Ovary (tissue), 3 donors: ENCODE data around the gene NNT.

Source experiments
- EP300 ChIP-seq: sonication (generic); formaldehyde crosslinking; IDR thresholded peaks from one replicate; pipeline ENCODE4 v1.6.1; 2017; ENCODE audit warnings: antibody characterized with exemption
- POLR2A ChIP-seq: fragments of 450-650 bp; IDR thresholded peaks from one replicate; pipeline ENCODE4 v1.6.1; 2017; ENCODE audit warnings: antibody characterized with exemption, mild to moderate bottlenecking, moderate library complexity
- TF ChIP-seq, protein P1 (sequence below), 3 donors: fragments of 450-650 bp in 2 of 3; fragments of 200-600 bp in 1 of 3; IDR thresholded peaks; one replicate each; pipeline versions ENCODE4 v1.5.1 to v1.8.0; 2016 to 2022; ENCODE audit warnings: antibody characterized with exemption in 3 of 3, mild to moderate bottlenecking in 1 of 3
- donor health status: DM: no; HTN: no; CAD: no.

DNA sequence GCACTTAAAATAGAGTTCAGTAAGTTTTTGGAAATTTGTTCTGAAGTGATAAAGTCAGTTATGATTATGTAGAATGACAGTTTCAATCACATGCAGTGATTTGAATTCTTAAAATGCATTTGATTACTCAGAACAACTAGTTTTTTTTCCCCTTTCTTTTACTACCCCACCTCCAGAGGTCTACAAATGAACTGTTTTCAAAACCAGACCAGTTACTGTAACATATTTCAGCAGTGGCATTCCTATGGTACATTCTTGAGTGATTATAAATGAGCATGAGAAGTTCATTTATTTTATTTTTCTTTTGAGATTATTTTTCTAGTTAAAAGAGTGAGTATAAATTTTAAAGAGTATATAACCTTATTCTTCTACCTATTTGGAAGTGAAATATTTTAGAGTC, 71.6 kb downstream of the NNT start:
- TF ChIP-seq, protein P1, sequence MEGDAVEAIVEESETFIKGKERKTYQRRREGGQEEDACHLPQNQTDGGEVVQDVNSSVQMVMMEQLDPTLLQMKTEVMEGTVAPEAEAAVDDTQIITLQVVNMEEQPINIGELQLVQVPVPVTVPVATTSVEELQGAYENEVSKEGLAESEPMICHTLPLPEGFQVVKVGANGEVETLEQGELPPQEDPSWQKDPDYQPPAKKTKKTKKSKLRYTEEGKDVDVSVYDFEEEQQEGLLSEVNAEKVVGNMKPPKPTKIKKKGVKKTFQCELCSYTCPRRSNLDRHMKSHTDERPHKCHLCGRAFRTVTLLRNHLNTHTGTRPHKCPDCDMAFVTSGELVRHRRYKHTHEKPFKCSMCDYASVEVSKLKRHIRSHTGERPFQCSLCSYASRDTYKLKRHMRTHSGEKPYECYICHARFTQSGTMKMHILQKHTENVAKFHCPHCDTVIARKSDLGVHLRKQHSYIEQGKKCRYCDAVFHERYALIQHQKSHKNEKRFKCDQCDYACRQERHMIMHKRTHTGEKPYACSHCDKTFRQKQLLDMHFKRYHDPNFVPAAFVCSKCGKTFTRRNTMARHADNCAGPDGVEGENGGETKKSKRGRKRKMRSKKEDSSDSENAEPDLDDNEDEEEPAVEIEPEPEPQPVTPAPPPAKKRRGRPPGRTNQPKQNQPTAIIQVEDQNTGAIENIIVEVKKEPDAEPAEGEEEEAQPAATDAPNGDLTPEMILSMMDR (IDR thresholded peaks at IDR 0.05) = no peak
- no peak for TF ChIP-seq EP300
- no peak for TF ChIP-seq POLR2A
